AG10803 (cell line): ENCODE data around the gene ROBO1.
"Not testable (repeated sequence)": the region's sequence is repeated elsewhere in the genome, so short reads cannot be mapped to it uniquely, and the experiment has no call there.

Experiments used
- DNase-seq: peaks from one replicate; pipeline ENCODE4 v3.0.0; 2010; ENCODE audit warnings: low read depth
- H3K4me3 ChIP-seq: 2 replicates; pipeline ENCODE4 v1.5.1; 2011; ENCODE audit warnings: mild to moderate bottlenecking, low read length, control low read depth
- CTCF ChIP-seq: conservative IDR thresholded peaks from 2 replicates; pipeline ENCODE4 v1.5.1; 2011; ENCODE audit warnings: mild to moderate bottlenecking, low read length, control low read depth, inconsistent platforms

Gene ROBO1

GRCh38 chr3:79767905-79768267, at the start of gene ROBO1:
ROBO1 (minus strand) TSS chr3:79767998.
- no peak for TF ChIP-seq CTCF
- no peak for DNase-seq
- H3K4me3 ChIP-seq: no peak within 1 kb of the TSS

- no peak; the same call in 1 of the 2 replicates for TF ChIP-seq CTCF
- no peak for DNase-seq
- no peak overlapping the region for H3K4me3 ChIP-seq
These were observed 49.4 kb upstream of the ROBO1 start for GRCh38 chr3:79817224-79817623.

GRCh38 chr3:79815478-79815877, 47.7 kb upstream of the ROBO1 start:
- TF ChIP-seq CTCF: no peak
- DNase-seq: no peak
- no peak overlapping the region for H3K4me3 ChIP-seq

- TF ChIP-seq CTCF: no peak
- H3K4me3 ChIP-seq: no peak overlapping the region
- DNase-seq: no peak
These were observed 42.8 kb upstream of the ROBO1 start for GRCh38 chr3:79810581-79810980.

- no peak for TF ChIP-seq CTCF
- DNase-seq: no peak
- H3K4me3 ChIP-seq: no peak overlapping the region
These were observed 42.3 kb upstream of the ROBO1 start for GRCh38 chr3:79810092-79810491.

- H3K4me3 ChIP-seq: no peak overlapping the region
- DNase-seq: no peak
- no peak for TF ChIP-seq CTCF
These were observed 41.3 kb upstream of the ROBO1 start for GRCh38 chr3:79809106-79809505.

GRCh38 chr3:79808515-79808914, 40.7 kb upstream of the ROBO1 start:
- no peak overlapping the region for H3K4me3 ChIP-seq
- no peak for DNase-seq
- TF ChIP-seq CTCF: no peak

- DNase-seq: not testable (repeated sequence)
These were observed 22.4 kb upstream of the ROBO1 start for GRCh38 chr3:79790177-79790576.

More at GRCh38 chr3:79790177-79790576, 22.4 kb upstream of the ROBO1 start:
- not testable (repeated sequence) for H3K4me3 ChIP-seq
